Prostate gland (tissue), 2 donors: ENCODE data around the gene RASAL2.

ENCODE experiments used
- CTCF ChIP-seq, 4 experiments: fragments of 200-600 bp in 2 of 4; fragments of 450-650 bp in 2 of 4; sonication (generic) in 2 of 4; IDR thresholded peaks; 1 replicate in 3 of 4; 2 replicates in 1 of 4; pipeline ENCODE4 v1.5.1; 2016 to 2019; ENCODE audit warnings: antibody characterized with exemption in 4 of 4, mild to moderate bottlenecking in 2 of 4, moderate library complexity in 2 of 4
- POLR2A ChIP-seq: fragments of 450-650 bp; IDR thresholded peaks from one replicate; pipeline ENCODE4 v1.6.1; 2016; ENCODE audit warnings: antibody characterized with exemption, mild to moderate bottlenecking
- POLR2AphosphoS5 ChIP-seq: sonication (generic); formaldehyde crosslinking; IDR thresholded peaks from one replicate; pipeline ENCODE4 v1.6.1; 2017; ENCODE audit warnings: antibody characterized with exemption

GRCh38 chr1:178098262-178098661 is 4.4 kb downstream of the RASAL2 start:
- no peak for TF ChIP-seq CTCF (IDR thresholded peaks at IDR 0.05)
- TF ChIP-seq POLR2AphosphoS5 = no peak
- no peak for TF ChIP-seq POLR2A
